Natural killer cell (primary cell): ENCODE measurements around the gene P2RY11. TPM values are rescaled to one million over a fixed set of nuclear protein-coding genes. Genes with fewer than 3 reads are reported as not detected.

Experiments used
- ATAC-seq, 3 donors: fragments of 150-1000 bp in 2 of 3; fragments of 200-7000 bp in 1 of 3; cut with Tn5 transposase; 1 replicate in 1 of 3; 2 replicates in 2 of 3; pipeline ENCODE4 v1.10.0; 2021; ENCODE audit warnings: mild to moderate bottlenecking in 2 of 3, moderate library complexity in 2 of 3
- DNase-seq, 2 donors: peaks; one replicate each; pipeline versions ENCODE4 v3.0.0 to v3.0.0-alpha.2; 2013 to 2021; ENCODE audit warnings: mixed read lengths in 1 of 2
- H3K27ac ChIP-seq: one replicate; pipeline ENCODE4 v1.5.1; 2013; ENCODE audit warnings: mild to moderate bottlenecking, low read length
- H3K27me3 ChIP-seq: one replicate; pipeline ENCODE4 v1.6.1; 2013; ENCODE audit warnings: low read length; ENCODE audit not compliant: control insufficient read depth, insufficient read depth
- H3K36me3 ChIP-seq: one replicate; pipeline ENCODE4 v1.6.1; 2013; ENCODE audit warnings: low read length; ENCODE audit not compliant: control insufficient read depth, insufficient read depth
- H3K4me1 ChIP-seq: one replicate; pipeline ENCODE4 v1.6.1; 2013; ENCODE audit warnings: low read length; ENCODE audit not compliant: control insufficient read depth, insufficient read depth
- H3K4me3 ChIP-seq: one replicate; pipeline ENCODE4 v1.5.1; 2013; ENCODE audit warnings: low read length
- H3K9me3 ChIP-seq: one replicate; pipeline ENCODE4 v1.6.1; 2013; ENCODE audit warnings: low read length; ENCODE audit not compliant: control insufficient read depth, insufficient read depth
- H3K27ac Mint-ChIP-seq, 2 donors: one replicate each; pipeline ENCODE4 v1.8.0; 2022; ENCODE audit warnings: mild to moderate bottlenecking in 2 of 2, mixed read lengths in 2 of 2, moderate library complexity in 1 of 2
- H3K27me3 Mint-ChIP-seq, 2 donors: one replicate each; pipeline ENCODE4 v1.8.0; 2022; ENCODE audit warnings: low read depth in 2 of 2, mixed read lengths in 2 of 2
- H3K36me3 Mint-ChIP-seq: one replicate; pipeline ENCODE4 v1.8.0; 2022; ENCODE audit warnings: mixed read lengths
- H3K4me1 Mint-ChIP-seq, 2 donors: one replicate each; pipeline ENCODE4 v1.8.0; 2022; ENCODE audit warnings: mixed read lengths in 2 of 2
- H3K4me3 Mint-ChIP-seq: one replicate; pipeline ENCODE4 v1.8.0; 2022; ENCODE audit warnings: mild to moderate bottlenecking, moderate library complexity, mixed read lengths
- H3K9me3 Mint-ChIP-seq, 2 donors: one replicate each; pipeline ENCODE4 v1.8.0; 2022; ENCODE audit warnings: mixed read lengths in 2 of 2
- CTCF ChIP-seq: fragments of 200-600 bp; IDR thresholded peaks from one replicate; pipeline ENCODE4 v1.8.0; 2022; ENCODE audit warnings: antibody characterized with exemption
- WGBS: methylation state at CpG from one replicate; pipeline ENCODE4 v1.1.7; 2013; ENCODE audit warnings: missing lambda C conversion rate; ENCODE audit not compliant: insufficient coverage; 5-methylcytosine and 5-hydroxymethylcytosine counted together
- intact Hi-C: fragments of 100-400 bp; cut with micrococcal nuclease; formaldehyde crosslinking; loops from one replicate; pipeline ENCODE4 v1.14.2; 2022
- total RNA-seq, 4 donors: library from RNA; stranded (reverse); fragments of 120-200 nt in 1 of 4; gene quantifications; one replicate each; pipeline versions ENCODE4 v1.2.3 to v1.2.4, GENCODE V29; 2013 to 2022

The P2RY11 gene
- total RNA-seq, 3 donors from 2014 or later (not counting 1 experiment from before 2014, with no cell fraction given) = 44.1 to 52.3 (median 51.0) TPM

GRCh38 chr19:10104665-10105508 is 6.6 kb upstream of the P2RY11 start:
- H3K36me3 Mint-ChIP-seq = no peaks in the 10 kb centered on the region
- peak; percentile 80 to 94 for DNase-seq
- Histone ChIP-seq H3K4me1 (peaks cover 86% of the 10 kb centered on the region), H3K4me3 (no peak overlapping the region), H3K9me3 (no peaks in the 10 kb centered on the region), H3K27me3 (no peaks in the 10 kb centered on the region), H3K27ac (peak overlapping the region; percentile 100), H3K36me3 (peaks cover 28% of the 10 kb centered on the region)
- peaks cover 51 to 65% of the 10 kb centered on the region in 2 donors for H3K4me1 Mint-ChIP-seq
- intact Hi-C loops = loop anchor here (2.0 to 10.0 kb wide), 4 partner anchors 302 to 690 kb away; partner anchors contain the start of gene S1PR5
- H3K4me3 Mint-ChIP-seq = peak overlapping the region; percentile 88
- no peaks in the 10 kb centered on the region for H3K9me3 Mint-ChIP-seq
- no peak for TF ChIP-seq CTCF
- peak overlapping the region; percentile 94 to 99 for H3K27ac Mint-ChIP-seq
- 6% methylated on average over 14 of the region's 15 CpGs for WGBS
- no peaks in the 10 kb centered on the region for H3K27me3 Mint-ChIP-seq
- peak; percentile 52 to 77 (median 64) for ATAC-seq

GRCh38 chr19:10105509-10106099 is 5.9 kb upstream of the P2RY11 start:
- peak in 2 of 3 donors; percentile 1 to 10 for ATAC-seq
- peak overlapping the region; percentile 100 for H3K27ac ChIP-seq
- DNase-seq = peak in 1 of 2 donors; percentile 78
- H3K27me3 ChIP-seq = no peaks in the 10 kb centered on the region
- H3K4me3 Mint-ChIP-seq = peak overlapping the region; percentile 88
- peak overlapping the region; percentile 7 for H3K4me3 ChIP-seq
- no peaks in the 10 kb centered on the region for H3K36me3 Mint-ChIP-seq
- peaks cover 51 to 67% of the 10 kb centered on the region in 2 donors for H3K4me1 Mint-ChIP-seq
- H3K4me1 ChIP-seq = peaks cover 86% of the 10 kb centered on the region
- no peaks in the 10 kb centered on the region for H3K9me3 ChIP-seq
- no peaks in the 10 kb centered on the region for H3K9me3 Mint-ChIP-seq
- no peak for TF ChIP-seq CTCF
- peaks cover 35% of the 10 kb centered on the region for H3K36me3 ChIP-seq
- peak overlapping the region; percentile 94 to 99 for H3K27ac Mint-ChIP-seq
- intact Hi-C loops = loop anchor here (2.0 to 10.0 kb wide), 2 partner anchors 411 to 689 kb away; partner anchors contain the start of gene S1PR5
- no peaks in the 10 kb centered on the region for H3K27me3 Mint-ChIP-seq
- WGBS = 18% methylated on average over 16 of the region's 16 CpGs

- Mint-ChIP-seq H3K4me3 (peak within 1 kb of the TSS; percentile 88), H3K9me3 (no peaks in the 10 kb centered on the region), H3K27ac (peak within 1 kb of the TSS; percentile 94 to 99), H3K36me3 (no peaks in the 10 kb centered on the region), H3K4me1 (peaks cover 51 to 70% of the 10 kb centered on the region in 2 donors), H3K27me3 (no peaks in the 10 kb centered on the region)
- Histone ChIP-seq H3K27ac (peak within 1 kb of the TSS; percentile 100), H3K9me3 (no peaks in the 10 kb centered on the region), H3K36me3 (peaks cover 41% of the 10 kb centered on the region), H3K4me3 (peak within 1 kb of the TSS; percentile 37), H3K27me3 (no peaks in the 10 kb centered on the region), H3K4me1 (peaks cover 86% of the 10 kb centered on the region)
- DNase-seq = peak; percentile 94 to 100
- no peak for TF ChIP-seq CTCF
- intact Hi-C loops = loop anchor here (10.0 kb wide), 1 partner anchor 688 kb away; no protein-coding TSS in a partner anchor
- peak; percentile 47 to 79 (median 58) for ATAC-seq
- WGBS = 1% methylated on average over 71 of the region's 71 CpGs
These were observed 5.2 kb upstream of the P2RY11 start, which contains the start of gene PPAN for GRCh38 chr19:10106100-10106936. TSS of gene PPAN (plus strand) at chr19:10106362. CDS start at chr19:10106395, 33 bp downstream.
